Measurements from ENCODE around the gene DYNLT4.
"Not testable (repeated sequence)": the region's sequence is repeated elsewhere in the genome, so short reads cannot be mapped to it uniquely, and the experiment has no call there.

The DYNLT4 gene

GRCh38 chr1:44828003-44828651, 21.0 kb upstream of the DYNLT4 start:
- DNase-seq, result no peak

DNA sequence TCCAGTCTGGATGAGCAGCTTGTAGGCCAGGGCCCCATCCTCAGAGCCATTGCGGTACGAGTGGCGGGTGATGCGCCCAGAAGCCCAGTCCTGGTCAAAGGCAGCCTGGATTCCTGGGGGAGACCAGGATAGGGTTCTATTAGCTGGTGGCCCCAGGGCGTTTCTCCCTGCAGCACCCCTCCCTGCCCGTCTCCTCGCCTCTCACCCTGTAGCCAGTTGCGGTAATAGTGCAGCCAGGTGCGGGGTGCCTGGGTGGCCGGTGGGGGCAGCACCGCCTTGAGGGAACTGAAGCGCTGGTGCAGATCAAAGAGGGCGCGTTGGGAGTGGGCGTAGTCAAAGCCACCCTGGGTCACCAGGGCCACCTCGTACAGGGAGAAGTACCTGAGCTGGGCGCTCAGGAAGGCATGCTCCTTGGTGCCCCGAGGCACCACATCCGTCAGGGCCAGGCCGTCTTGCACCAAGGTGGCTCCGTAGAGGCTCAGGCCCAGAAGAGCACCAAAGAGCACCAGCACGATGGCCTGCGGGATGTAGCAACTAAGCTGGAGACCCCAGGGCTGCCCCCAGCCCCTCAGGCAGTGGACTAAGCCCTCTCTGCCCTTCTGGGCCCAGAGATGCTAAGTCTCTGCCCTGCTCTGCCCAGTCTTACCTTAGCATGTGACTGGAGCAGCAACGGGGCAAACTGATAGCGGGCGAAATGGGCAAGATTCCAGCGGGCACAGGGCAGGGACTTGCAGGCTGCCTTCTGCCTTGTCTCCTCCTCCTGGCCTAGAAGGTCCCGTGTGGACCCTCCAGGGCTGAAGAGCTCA, 20.2 kb upstream of the DYNLT4 start:
- DNase-seq, result no peak

DNA sequence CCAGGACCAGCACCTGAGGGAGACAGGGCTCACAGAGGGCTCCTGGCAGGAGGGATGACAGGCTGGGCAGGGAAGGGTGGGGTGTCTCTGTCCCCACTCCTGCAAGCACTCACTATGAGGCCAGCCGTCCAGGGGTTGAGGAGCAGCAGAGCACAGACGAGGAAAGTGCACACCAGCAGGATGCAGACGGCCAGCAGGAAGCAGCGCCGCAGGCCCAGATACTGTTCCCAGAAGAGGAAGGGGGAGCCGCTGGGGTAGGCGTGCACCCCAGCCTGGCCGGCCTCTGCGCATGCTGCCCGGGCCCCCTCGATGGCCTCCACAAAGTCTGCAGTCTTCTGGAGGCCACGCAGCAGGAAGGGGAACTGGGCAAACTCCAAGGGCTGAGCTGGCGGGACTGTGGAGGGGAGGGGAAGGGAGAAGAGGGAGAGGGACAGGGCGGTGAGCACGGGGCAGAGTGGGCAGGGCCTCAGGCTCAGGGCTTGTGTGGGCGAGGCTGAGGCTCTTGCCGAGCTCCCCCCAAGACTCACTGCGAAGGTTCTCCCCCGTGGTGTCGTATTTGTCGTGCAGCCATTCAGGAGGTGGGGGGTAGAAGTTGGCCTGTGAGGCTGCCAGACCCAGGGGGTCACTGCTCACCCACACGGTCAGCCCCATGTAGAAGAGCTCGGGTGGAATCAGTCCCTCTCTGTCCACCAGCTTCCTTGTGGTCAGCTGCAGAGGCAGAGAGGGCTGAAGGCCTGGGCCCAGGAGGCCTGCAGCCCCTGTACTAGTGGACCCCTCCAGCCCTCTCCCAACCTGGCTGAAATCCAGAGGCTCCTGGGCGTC, 19.4 kb upstream of the DYNLT4 start:
- peak; percentile 86 for DNase-seq

GRCh38 chr1:44824392-44824791, 17.2 kb upstream of the DYNLT4 start:
- DNase-seq, result not testable (repeated sequence)

- DNase-seq, result no peak
Observed at GRCh38 chr1:44822981-44823451, 15.9 kb upstream of the DYNLT4 start.

DNA sequence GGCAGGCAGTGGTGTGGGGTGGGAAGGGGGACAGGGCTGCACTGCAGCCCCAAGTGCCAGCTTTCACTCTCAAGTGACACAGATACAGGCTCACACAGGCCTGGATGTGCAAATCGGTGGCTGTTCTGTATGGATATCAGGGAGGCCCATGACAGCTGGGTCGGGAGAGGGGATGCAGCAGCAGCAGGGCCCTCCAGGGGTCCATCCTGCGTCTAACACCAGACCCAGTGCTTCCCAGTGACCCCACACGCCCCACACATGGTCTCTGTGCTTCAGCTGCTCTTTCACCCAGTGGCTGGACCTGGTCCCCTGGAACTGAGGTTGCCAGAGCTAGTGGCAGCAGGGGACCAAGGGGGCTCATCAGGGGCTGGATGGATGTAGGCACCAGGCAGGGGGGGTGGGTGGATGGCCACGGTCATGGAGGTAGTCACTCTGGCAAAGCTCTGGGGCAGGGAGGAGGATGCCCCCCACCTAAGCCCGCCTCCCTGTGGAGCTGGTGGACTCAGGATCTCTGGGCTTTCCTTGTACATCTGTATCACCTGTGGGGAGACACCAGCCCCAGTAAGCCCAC, 15.1 kb upstream of the DYNLT4 start:
- no peak for DNase-seq

GRCh38 chr1:44821240-44821715, 14.1 kb upstream of the DYNLT4 start:
- no peak for DNase-seq

DNA sequence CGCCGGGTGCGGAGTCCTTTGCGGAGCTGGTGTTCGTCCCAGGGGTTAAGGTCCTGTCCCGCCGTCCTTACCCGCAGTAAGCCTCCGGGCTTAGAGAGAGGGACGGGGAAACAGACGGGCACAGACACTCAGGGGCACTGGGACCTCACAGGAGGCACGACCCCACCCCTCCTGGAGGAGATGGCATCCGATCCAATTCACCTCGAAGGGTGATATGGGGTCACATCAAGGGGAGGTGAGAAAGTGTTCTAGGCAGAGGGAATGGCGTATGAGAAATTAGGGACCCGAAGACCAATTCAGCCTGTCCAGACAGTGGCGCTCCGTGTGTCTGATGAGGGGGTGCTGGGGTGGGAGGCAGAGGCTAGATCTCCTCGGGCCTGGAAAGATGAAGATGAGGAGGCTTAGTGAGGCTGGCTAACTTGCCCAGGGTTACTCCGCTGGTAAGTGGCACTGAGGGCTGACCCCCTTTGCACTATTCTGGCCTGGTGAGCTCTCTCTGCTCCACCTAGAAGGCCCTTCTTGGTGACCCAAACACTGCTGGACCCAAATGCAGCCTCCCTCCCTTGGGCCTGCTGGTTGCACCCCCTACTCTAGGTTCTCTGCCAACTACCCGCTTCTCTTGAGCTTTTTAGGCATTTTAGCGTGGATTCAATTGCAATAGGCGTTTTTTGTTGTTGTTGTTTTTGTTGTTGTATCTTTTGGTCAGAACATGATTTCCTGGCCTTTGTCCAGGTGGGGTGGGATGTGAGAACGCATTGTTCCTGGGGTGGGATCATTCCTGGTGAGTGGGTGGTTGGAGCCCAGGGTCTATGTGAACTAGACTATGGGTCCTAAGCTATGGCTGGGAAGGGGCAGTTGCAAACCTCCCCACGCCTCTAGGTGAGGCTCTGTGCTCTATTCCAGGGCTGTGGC, 13.4 kb upstream of the DYNLT4 start:
- no peak for DNase-seq

DNA sequence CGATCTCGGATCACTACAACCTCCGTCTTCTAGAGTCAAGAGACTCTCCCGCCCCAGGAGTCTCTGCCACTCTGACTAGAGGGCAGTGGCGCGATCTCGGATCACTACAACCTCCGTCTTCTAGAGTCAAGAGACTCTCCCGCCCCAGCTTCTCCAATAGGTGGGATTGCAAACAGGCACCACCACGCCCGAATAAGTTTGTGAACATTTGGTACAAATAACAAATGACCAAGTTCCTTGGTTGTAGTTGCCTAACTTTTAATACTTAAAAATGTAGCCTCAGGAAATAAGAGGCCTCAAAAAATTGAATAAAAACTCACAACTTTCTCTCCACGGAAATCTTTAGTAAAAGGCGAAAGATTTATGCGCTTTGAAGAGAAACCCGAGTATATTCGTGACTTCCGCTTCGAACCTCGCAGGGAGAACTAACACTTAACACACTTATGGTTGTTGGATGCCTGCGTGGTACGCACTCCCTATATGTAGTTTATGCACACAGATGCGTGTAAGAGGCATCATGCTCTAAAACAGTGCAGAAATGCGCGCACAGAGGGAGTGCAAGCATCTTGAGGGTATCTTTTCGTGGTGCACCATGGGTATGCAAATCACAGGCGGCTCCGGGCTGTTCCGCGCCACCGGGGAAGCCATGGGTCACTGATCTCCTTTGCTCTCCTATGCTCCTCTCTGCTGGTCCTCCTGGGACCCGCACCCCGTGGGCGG, 12.6 kb upstream of the DYNLT4 start:
- peak; percentile 69 for DNase-seq

- no peak for DNase-seq
Observed at GRCh38 chr1:44819196-44819607, 12.1 kb upstream of the DYNLT4 start.

DNA sequence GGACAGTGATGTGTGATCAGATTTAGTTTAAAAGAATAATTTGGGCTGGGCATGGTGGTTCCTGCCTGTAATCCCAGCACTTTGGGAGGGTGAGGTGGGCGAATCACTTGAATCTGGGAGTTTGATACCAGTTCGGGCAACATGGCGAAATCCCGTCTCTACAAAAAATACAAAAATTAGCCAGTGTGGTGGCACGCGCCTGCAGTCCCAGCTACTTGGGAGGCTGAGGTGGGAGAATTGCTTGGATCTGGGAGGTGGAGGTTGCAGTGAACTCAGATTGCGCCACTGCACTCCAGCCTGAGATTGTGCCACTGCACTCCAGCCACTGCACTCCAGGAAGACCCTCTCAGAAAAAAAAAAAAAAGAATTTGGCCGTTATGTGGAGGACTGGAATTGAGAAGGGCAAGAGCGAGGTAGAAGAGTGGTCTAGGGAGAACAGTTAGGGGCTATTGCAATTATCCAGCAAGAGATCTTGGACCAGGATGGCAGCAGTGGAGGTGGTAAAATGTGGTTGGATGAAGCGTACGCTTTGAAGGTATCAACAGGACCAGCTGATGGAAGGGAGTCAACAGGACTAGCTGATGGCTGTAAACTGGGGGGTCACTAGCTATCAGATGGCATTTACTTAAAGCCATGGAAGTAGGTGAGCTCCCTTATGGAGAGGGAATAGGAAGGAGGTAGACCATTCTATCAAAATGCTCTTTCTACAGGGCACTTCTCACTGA, 10.8 kb upstream of the DYNLT4 start:
- no peak for DNase-seq

- DNase-seq, result no peak
Observed at GRCh38 chr1:44817307-44817706, 10.2 kb upstream of the DYNLT4 start.

DNA sequence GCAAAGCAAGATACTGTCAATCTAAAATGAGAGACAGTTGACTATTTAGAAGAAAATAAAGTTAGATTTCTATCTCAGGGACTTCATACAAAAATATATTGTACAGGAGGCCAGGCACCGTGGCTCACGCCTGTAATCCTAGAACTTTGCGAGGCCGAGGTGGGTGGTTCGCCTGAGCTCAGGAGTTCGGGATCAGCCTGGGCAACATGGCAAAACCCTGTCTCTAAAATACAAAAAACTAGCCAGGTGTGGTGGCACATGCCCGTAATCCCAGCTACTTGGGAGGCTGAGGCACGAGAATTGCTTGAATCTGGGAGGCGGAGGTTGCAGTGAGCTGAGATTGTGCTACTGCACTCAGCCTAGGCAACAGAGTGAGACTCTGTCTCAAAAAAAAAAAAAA, 8.8 kb upstream of the DYNLT4 start:
- not testable (repeated sequence) for DNase-seq

DNA sequence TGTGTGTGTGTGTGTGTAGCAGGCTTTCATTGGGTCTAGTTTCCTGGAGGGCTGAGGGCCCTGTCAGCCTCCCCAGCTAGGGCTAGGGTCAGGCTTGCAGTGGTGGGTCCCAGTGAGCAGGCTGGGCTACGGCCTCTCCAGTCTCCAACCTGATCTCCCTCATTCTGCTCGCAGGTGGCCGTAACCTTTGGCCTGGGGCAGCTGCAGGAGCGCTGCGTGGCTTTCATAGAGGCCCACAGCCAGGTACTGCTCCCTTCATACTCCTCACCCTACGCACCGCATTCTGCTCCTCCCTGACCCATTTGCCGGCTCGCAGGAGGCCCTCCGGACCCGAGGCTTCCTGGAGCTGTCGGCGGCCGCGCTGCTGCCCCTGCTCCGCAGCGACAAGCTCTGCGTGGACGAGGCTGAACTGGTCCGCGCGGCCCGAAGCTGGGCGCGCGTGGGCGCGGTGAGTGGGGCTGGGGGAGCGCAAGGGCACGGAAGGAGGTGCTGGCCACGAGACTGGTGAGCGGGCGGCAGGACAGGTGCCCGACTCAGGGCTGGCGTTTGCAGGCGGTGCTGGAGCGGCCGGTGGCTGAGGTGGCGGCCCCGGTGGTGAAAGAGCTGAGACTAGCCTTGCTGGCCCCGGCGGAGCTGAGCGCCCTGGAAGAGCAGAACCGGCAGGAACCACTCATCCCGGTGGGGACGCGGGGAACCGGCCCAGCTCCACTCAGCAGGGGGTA, 5.8 kb upstream of the DYNLT4 start:
- DNase-seq, result no peak

GRCh38 chr1:44811234-44811633, 4.1 kb upstream of the DYNLT4 start:
- DNase-seq, result no peak

DNA sequence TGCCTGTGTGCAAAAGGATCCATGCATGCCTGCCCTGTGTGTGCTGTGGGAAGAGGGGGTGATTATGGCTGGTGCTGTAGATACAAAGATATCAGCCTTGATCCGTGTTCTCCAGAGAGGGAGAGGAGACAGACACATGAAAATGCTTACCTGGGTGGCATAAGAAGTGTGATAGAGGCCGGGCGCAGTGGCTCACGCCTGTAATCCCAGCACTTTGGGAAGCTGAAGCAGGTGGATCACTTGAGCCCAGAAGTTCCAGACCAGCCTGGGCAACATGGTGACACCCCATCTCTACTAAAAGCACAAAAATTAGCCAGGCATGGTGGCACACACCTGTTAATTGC, 3.6 kb upstream of the DYNLT4 start:
- DNase-seq, result not testable (repeated sequence)

DNA sequence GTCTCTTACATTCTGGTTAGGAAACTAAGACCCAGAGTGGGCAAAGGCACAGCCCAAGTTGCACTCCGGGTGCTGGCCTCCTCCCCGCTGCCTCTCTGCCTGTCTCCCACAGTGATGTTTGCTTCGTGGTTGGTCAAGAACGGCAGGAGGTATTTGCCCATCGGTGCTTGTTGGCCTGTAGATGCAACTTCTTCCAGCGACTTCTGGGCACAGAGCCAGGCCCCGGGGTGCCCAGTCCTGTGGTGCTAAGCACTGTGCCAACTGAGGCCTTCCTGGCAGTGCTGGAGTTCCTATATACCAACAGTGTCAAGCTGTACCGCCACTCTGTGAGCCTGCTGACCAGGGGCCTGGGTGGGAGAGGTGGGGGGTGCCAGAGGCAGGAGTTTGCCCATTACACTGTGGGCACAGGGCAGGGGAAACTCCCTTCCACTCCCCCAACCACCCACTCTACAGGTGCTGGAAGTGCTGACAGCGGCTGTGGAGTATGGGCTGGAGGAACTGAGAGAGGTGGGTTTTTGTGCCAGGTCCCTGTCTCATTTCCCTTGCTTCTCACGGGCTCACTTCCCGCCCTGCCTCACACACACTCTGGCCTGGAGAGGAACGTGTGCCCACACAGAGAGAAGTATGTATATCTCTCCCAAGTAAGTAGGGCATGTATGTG, 3.1 kb upstream of the DYNLT4 start:
- DNase-seq, result no peak

- DNase-seq, result peak; percentile 35
Observed at GRCh38 chr1:44808938-44809917, 2.1 kb upstream of the DYNLT4 start.

Measured in GDM1 (cell line).